Kidney tubule cell (primary cell): ENCODE data around the gene ARHGAP19.

ENCODE experiments used
- DNase-seq: peaks from one replicate; pipeline ENCODE4 v3.0.0-alpha.2; 2018; ENCODE audit warnings: low spot score

Gene ARHGAP19

GRCh38 chr10:97228775-97229157 is 63.7 kb downstream of the ARHGAP19 start:
- DNase-seq = peak; percentile 1

- DNase-seq = peak; percentile 17
These were observed 64.2 kb downstream of the ARHGAP19 start for GRCh38 chr10:97228130-97228774.

GRCh38 chr10:97226398-97226797 is 66.0 kb downstream of the ARHGAP19 start:
- no peak for DNase-seq

GRCh38 chr10:97224483-97225435 is 67.7 kb downstream of the ARHGAP19 start:
- no peak for DNase-seq

GRCh38 chr10:97222326-97222961 is 70.0 kb downstream of the ARHGAP19 start:
- no peak for DNase-seq

- DNase-seq = no peak
These were observed 72.1 kb downstream of the ARHGAP19 start for GRCh38 chr10:97220355-97220754.

- DNase-seq = no peak
These were observed 75.1 kb downstream of the ARHGAP19 start for GRCh38 chr10:97217299-97217698.

- DNase-seq = no peak
These were observed 76.7 kb downstream of the ARHGAP19 start for GRCh38 chr10:97215619-97216260.

- no peak for DNase-seq
These were observed 79.0 kb downstream of the ARHGAP19 start for GRCh38 chr10:97213431-97213830.

GRCh38 chr10:97211229-97211628 is 81.2 kb downstream of the ARHGAP19 start:
- DNase-seq = no peak

- peak; percentile 72 for DNase-seq
These were observed 81.9 kb downstream of the ARHGAP19 start for GRCh38 chr10:97210543-97210960.

GRCh38 chr10:97207756-97208346 is 84.6 kb downstream of the ARHGAP19 start:
- no peak for DNase-seq

- no peak for DNase-seq
These were observed 85.3 kb downstream of the ARHGAP19 start for GRCh38 chr10:97207131-97207530.

- DNase-seq = no peak
These were observed 87.4 kb downstream of the ARHGAP19 start for GRCh38 chr10:97204826-97205679.

GRCh38 chr10:97203220-97203619 is 89.2 kb downstream of the ARHGAP19 start:
- no peak for DNase-seq

GRCh38 chr10:97200616-97201015 is 91.8 kb downstream of the ARHGAP19 start:
- DNase-seq = peak; percentile 55

- no peak for DNase-seq
These were observed 93.3 kb downstream of the ARHGAP19 start for GRCh38 chr10:97199152-97199551.

GRCh38 chr10:97197030-97197500 is 95.4 kb downstream of the ARHGAP19 start:
- no peak for DNase-seq

- DNase-seq = peak; percentile 47
These were observed 96.0 kb downstream of the ARHGAP19 start for GRCh38 chr10:97196223-97197029.

GRCh38 chr10:97195706-97196222 is 96.7 kb downstream of the ARHGAP19 start:
- DNase-seq = no peak
